Effector CD8-positive, alpha-beta T cell (primary cell): ENCODE measurements around the gene CACNG8.

Source experiments
- DNase-seq: peaks from one replicate; lab custom pipeline; 2025; lab: John Stamatoyannopoulos, UW

The CACNG8 gene

DNA sequence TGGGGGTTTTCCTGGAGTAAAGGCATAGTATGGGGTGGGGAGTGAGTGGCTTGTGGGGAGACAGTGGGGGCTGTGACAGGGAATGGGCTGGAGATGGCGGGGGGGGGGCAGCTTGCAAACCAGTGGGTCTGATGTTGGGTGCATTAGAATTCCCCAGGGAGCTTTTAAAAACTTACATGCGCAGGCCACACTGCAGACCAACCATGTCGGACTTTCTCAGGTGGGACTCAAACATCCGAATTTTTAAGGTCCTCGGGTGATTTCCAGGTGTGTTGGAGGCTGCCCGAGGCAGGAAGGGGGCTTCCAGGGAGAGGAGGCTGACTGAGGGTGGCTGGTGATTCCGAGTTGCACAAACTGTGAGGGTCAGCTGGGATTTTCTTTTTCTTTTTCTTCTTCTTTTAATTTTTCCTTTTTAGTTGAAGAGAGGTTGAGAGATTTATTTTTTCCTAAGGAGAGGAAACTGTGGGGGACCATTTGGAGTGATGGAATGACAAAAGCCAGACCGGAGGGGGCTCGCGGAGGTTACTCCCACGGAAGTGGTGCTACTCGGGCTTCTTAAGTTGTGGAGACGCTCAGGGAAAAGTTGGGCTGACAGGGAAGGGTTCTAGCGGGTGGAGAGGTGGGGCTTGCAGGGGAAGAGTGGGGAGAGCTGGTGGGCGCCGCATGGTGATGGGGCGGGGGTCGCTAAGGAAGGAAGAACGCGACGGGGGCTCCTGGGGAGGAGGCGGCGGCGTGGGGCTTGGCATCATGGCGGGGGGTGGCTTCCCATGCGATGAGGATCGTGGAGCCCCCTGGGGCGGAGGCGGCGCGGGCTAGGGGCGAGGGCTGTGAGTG lies 997 bp upstream of the CACNG8 start:
- no peak for DNase-seq

DNA sequence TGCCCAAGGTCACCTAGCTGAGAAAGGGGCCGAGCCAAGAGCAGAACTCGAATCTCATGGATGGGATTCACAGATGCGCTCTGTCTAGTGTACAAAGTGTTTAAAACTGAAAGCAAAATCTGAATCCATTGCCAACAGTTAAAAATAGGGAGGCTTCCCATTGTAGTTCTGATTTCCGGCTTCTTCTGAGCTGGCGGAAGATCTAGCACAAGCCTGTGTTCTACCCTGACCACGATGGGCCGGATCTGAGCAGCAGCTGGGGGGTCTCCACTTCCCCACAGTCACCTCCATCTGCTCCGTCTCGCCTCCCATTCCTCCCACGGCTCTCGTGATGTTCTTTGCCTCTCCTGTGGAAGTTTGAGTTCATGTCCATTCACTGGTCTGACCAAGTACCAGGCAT lies 2.4 kb downstream of the CACNG8 start:
- no peak for DNase-seq

DNA sequence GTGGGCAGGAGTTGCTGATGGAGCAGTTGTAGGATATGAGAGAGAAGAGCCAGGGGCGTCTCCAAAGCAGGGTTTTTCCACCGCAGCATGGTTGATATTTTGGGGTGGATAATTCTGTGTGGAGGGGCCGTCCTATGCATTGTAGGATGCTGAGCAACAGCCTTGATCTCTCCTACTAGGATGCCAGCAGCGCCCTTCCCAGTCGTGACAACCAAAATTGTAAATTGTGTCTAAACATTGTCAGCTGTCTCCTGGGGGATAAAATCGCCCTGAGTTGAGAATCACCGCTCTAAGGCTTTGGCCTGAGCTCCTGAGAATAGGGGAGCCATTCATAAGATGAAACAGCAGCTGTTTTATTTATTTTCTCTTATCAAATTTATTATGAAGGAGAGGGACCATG lies 4.2 kb downstream of the CACNG8 start:
- DNase-seq: no peak

DNA sequence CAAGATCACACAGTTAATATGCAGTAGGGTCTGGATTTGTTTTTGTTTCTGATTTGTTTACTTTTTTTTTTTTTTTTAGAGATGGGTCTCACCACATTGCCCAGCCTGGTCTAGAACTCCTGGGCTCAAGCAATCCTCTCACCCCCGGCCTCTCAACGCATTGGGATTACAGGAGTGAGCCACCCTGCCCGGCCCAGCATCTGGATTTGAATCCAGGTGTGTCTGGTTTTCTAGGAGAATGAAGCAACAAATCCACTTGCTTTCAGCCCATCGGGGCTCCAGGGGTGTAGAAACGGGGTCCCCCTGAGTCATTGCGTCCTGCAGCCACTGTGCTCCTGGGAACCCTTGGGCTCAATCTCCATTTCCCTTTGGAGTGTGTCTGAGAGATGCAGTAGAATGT lies 6.6 kb downstream of the CACNG8 start:
- no peak for DNase-seq

DNA sequence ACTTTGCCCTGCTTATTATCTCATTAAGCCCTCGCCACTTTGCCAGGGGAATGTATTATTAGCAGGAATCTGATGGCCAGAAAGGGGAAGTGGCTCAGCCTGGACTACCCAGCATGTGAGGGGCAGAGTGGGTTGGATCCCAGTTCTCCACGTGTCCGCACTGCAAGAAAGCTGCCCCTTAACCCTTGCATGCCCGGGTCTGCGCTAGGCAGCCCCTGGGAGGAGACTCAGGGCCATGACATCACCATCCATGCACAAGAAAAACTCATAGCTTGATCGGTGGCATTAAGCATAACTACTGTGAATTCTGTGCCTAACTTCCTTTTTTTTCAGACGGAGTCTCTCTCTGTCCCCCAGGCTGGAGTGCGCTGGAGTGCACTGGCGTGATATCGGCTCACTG lies 8.9 kb downstream of the CACNG8 start:
- DNase-seq: no peak

- peak; percentile 39 for DNase-seq
Measured at GRCh38 chr19:53977429-53977990, 14.8 kb downstream of the CACNG8 start.

- DNase-seq: no peak
Measured at GRCh38 chr19:53977991-53978731, 15.4 kb downstream of the CACNG8 start.

GRCh38 chr19:53978975-53979801 lies 16.5 kb downstream of the CACNG8 start:
- DNase-seq: no peak

DNA sequence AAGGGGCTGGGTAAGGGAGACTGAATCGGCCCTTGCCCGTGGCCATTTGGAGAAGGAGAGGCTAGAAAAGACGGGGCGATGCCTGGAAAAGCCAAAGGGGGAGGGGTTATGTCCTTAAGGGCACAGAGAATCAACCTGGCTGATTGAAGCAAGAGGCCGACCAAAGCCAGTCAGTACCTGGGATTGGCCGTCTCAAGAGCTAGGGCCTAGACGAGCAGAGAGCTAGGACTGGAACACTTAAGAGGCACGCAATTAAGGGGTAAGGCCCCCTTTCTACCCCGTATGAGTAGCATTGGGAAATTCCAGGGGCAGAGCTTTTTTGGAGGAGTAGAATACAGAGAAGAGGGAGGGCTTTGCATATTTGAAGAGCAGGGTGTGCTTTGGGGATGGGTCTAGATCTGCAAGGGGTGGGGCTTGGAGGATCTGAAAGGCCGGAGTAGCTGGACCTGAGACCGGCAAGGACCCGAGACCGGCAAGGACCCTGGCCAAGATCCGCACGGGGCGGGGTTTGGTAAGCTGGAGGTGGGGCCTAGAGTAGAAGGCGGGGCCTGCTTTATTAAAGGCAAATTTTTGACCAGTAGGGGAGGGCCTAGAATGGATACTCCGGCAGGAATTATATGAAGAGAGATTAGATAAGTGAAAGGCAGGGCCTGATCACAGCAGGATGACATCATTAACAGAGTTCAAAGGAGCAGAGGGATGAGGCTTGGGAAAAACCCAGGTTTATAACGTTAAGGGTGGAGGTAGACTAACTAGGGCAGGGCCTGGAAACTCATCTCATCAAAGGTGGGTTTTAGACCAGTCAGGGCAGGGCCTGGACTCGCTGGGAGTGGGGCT lies 18.0 kb downstream of the CACNG8 start:
- no peak for DNase-seq

DNA sequence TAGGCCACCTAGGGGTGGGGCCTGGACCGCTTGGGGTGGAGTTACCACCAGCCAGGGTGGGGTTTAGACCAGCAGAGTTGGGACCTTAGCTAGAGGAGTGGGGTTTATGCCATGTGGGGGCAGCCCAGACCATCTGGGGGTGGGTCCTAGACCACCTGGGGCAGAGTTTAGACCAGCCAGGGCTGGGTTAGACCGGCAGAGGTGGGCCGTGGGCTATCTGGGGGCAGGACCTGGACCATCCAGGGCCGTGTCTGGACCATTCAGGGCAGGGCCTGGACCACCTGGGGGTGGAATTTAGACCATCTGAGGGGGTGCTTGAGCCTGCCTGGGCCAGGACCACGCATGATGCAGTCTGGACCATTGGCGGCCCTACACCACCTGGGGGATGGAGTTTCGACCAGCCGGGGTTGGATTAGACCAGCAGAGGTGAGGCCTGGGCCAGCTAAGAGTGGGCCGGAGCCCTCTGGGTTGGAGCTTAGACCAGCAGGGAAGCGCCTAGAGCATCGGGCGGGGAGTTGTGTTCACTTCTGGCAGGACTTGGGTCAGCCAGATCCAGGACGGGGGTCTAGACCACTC lies 18.7 kb downstream of the CACNG8 start:
- DNase-seq: no peak

GRCh38 chr19:53982001-53982451 lies 19.3 kb downstream of the CACNG8 start:
- DNase-seq: no peak

DNA sequence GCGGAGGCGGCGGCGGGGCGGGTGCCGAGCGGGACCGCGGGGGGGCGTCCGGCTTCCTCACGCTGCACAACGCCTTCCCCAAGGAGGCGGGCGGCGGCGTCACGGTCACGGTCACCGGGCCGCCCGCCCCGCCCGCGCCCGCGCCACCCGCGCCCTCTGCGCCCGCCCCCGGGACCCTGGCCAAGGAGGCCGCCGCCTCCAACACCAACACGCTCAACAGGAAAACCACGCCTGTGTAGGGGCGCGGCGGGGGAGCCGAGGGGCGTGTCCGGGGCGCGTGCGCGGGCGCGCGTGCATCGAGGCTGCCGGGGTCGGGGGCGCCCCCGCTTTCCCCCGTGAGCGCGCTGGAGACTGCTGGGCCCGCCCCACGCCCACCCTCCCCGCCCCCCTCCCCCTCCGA lies 19.9 kb downstream of the CACNG8 start:
- DNase-seq: no peak

GRCh38 chr19:53983457-53984289 lies 20.9 kb downstream of the CACNG8 start:
- DNase-seq: no peak

GRCh38 chr19:53985863-53986262 lies 23.1 kb downstream of the CACNG8 start:
- DNase-seq: no peak

GRCh38 chr19:53988981-53989380 lies 26.2 kb downstream of the CACNG8 start:
- DNase-seq: no peak

GRCh38 chr19:53989600-53990533 lies 27.1 kb downstream of the CACNG8 start:
- no peak for DNase-seq

GRCh38 chr19:53991224-53992113 lies 28.7 kb downstream of the CACNG8 start, which contains the start of gene CACNG6:
CACNG6 (plus strand) TSS chr19:53991637; CDS start chr19:53992878, 1,241 bp downstream.
- no peak for DNase-seq
